HG02970 (cell line): ENCODE data around the gene PARD6B.
A peak's percentile ranks its signal among the peaks of the same experiment; 100 is the strongest.
"Not testable (repeated sequence)": the region's sequence is repeated elsewhere in the genome, so short reads cannot be mapped to it uniquely, and the experiment has no call there.

Experiments used
- ATAC-seq: cut with Tn5 transposase; IDR thresholded peaks from one replicate; pipeline ENCODE4 v1.9.1; 2021; ENCODE audit warnings: mild to moderate bottlenecking, moderate library complexity, moderate number of reproducible peaks; ENCODE audit not compliant: unreplicated experiment, low FRiP score

PARD6B gene

GRCh38 chr20:50794181-50794845 lies 62.9 kb downstream of the PARD6B start:
- peak; percentile 4 for ATAC-seq

GRCh38 chr20:50794846-50795634 lies 63.7 kb downstream of the PARD6B start, which contains the start of gene BCAS4:
BCAS4 (plus strand) TSS chr20:50795061; CDS start chr20:50795084, 23 bp downstream.
- peak; percentile 61 for ATAC-seq

GRCh38 chr20:50797142-50797541 lies 65.8 kb downstream of the PARD6B start:
- ATAC-seq: no peak

- no peak for ATAC-seq
Observed at GRCh38 chr20:50798650-50799049, 67.3 kb downstream of the PARD6B start.

GRCh38 chr20:50799176-50799889 lies 68.0 kb downstream of the PARD6B start:
- ATAC-seq: no peak

- no peak for ATAC-seq
Observed at GRCh38 chr20:50799890-50800550, 68.6 kb downstream of the PARD6B start.

GRCh38 chr20:50800986-50801746 lies 69.8 kb downstream of the PARD6B start:
- not testable (repeated sequence) for ATAC-seq

- ATAC-seq: no peak
Observed at GRCh38 chr20:50801747-50802125, 70.4 kb downstream of the PARD6B start.

GRCh38 chr20:50802289-50802688 lies 70.9 kb downstream of the PARD6B start:
- ATAC-seq: no peak

GRCh38 chr20:50804437-50805348 lies 73.3 kb downstream of the PARD6B start:
- no peak for ATAC-seq

GRCh38 chr20:50805349-50805684 lies 73.9 kb downstream of the PARD6B start:
- no peak for ATAC-seq

GRCh38 chr20:50806126-50806768 lies 74.9 kb downstream of the PARD6B start:
- ATAC-seq: no peak
